Sigmoid colon (tissue), 4 donors: ENCODE results near the gene C21orf91.

Source experiments
- CTCF ChIP-seq, 4 experiments: fragments of 450-650 bp in 3 of 4; fragments of 200-600 bp in 1 of 4; IDR thresholded peaks; one replicate each; pipeline ENCODE4 v1.5.1; 2016 to 2019; ENCODE audit warnings: antibody characterized with exemption in 4 of 4, mild to moderate bottlenecking in 3 of 4, moderate library complexity in 2 of 4
- POLR2AphosphoS5 ChIP-seq, 4 donors: sonication (generic); formaldehyde crosslinking; IDR thresholded peaks; one replicate each; pipeline ENCODE4 v1.6.1; 2017; ENCODE audit warnings: antibody characterized with exemption in 4 of 4

DNA sequence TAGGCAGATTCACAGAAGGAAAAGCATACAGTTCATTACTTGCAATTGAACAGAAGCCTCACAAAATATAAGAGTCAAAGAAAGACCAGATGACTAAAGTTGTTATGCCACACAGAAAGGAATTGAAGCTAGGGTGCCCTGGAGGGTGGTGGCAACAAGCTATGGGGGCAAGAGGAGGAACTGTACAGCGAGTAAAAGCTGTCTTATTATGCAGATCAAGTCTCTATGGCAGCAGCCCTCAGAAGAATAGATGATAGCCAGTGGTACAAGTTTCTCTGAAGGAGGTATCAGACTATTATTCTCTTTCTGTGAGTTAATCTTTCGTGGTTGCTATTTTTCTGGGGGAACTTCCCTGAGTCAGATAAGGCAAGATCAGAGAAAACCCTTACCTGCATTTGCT lies 72.2 kb downstream of the C21orf91 start:
- TF ChIP-seq CTCF (IDR thresholded peaks at IDR 0.05) (no peak), POLR2AphosphoS5 (IDR thresholded peaks at IDR 0.05) (no peak)
